AG04449 (cell line): ENCODE results near the gene LCA5L.

Experiments
- CTCF ChIA-PET: fragments of 350-600 bp; formaldehyde crosslinking; extraction: SDS; loops from one replicate; lab custom pipeline; 2021; ENCODE audit warnings: antibody characterized with exemption; lab: Yijun Ruan, JAX
- POLR2A ChIA-PET: fragments of 400-600, 350-600 bp; formaldehyde crosslinking; extraction: SDS; loops from one replicate; lab custom pipeline; 2020; ENCODE audit warnings: antibody characterized with exemption, inconsistent platforms; lab: Yijun Ruan, JAX
- DNase-seq: peaks from one replicate; pipeline ENCODE4 v3.0.0-alpha.2; 2010; ENCODE audit warnings: low read depth, low spot score
- H3K4me3 ChIP-seq: 2 replicates; pipeline ENCODE4 v1.5.1; 2011; ENCODE audit warnings: low read depth, mild to moderate bottlenecking, control low read depth, low read length
- CTCF ChIP-seq: IDR thresholded peaks from one replicate; pipeline ENCODE4 v1.5.1; 2011; ENCODE audit warnings: mild to moderate bottlenecking, moderate library complexity, low read length, control low read depth, inconsistent platforms; ENCODE audit not compliant: insufficient read depth; ENCODE audit errors: missing control alignments

The LCA5L gene

DNA sequence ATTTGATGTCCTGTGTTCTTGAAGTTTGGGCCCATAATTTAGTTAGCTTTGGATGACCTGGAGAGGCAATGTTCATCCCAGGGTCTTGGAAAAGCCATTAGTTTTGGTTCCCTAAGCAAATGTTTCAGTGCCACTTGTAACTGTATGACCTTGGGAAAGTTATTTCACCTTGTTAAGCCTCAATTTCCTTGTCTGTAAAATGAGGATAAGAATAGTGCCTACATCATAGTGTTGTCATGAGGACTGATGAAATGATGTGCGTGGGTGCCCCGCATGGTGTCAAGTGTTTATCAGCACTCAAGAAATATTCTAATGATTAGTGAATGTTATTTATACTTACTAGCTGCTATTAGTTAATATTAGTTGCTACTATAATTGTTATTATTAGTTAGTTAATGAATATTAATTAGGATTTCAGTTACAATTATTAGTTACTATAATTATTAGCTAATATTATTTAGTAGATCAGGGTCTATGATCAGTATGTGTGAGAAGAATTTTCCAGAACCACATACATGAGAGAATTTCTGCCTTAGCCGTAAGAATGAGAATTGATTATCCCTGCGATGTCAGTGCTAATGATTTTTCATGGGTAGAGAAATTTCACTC, 8.1 kb upstream of the LCA5L start:
- H3K4me3 ChIP-seq: no peak overlapping the region
- no peak for TF ChIP-seq CTCF
- ChIA-PET CTCF (no interaction called here), POLR2A (no interaction called here)
- no peak for DNase-seq

DNA sequence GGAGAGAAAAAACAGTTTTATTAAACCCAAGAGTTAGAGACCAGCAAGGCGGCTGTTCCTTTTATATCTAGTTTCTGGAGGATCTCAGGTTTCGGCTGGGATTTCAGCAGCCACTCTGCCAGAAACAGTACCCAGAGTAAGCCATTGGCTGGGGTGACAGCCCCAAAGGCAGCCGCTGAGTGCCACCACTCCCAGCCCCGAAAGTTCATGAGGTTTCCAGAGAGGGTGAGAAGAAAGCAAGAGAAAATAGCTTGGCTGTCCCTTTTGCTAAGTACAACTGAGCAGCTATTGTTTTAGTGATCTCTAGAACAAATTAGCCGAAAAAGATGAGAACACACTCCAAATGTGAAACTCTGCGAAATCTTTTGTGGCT, 7.4 kb upstream of the LCA5L start:
- ChIA-PET CTCF (no interaction called here), POLR2A (no interaction called here)
- TF ChIP-seq CTCF: no peak
- no peak overlapping the region for H3K4me3 ChIP-seq
- no peak for DNase-seq

- TF ChIP-seq CTCF: no peak
- POLR2A ChIA-PET: no interaction called here
- CTCF ChIA-PET: no interaction called here
- H3K4me3 ChIP-seq: no peak overlapping the region
- DNase-seq: no peak
Observed at GRCh38 chr21:39452207-39452969, 6.8 kb upstream of the LCA5L start.

- CTCF ChIA-PET: no interaction called here
- no peak for TF ChIP-seq CTCF
- H3K4me3 ChIP-seq: no peak within 1 kb of the TSS
Observed at GRCh38 chr21:39451332-39452206, 6.0 kb upstream of the LCA5L start, which contains the start of gene SH3BGR. TSS of gene SH3BGR (plus strand) at chr21:39451970. CDS start at chr21:39452097, 127 bp downstream.

GRCh38 chr21:39447264-39447663, 1.7 kb upstream of the LCA5L start:
- H3K4me3 ChIP-seq: no peak overlapping the region
- no peak for TF ChIP-seq CTCF
- DNase-seq: no peak
- ChIA-PET CTCF (no interaction called here), POLR2A (no interaction called here)

More at GRCh38 chr21:39451332-39452206, 6.0 kb upstream of the LCA5L start, which contains the start of gene SH3BGR:
- POLR2A ChIA-PET: no interaction called here
- no peak for DNase-seq
